NCI-H226 (cell line): Measurements from ENCODE around the gene MT1HL1.
"Not testable (repeated sequence)": the region's sequence is repeated elsewhere in the genome, so short reads cannot be mapped to it uniquely, and the experiment has no call there.

Source experiments
- DNase-seq: peaks from one replicate; pipeline ENCODE4 v3.0.0-alpha.2; 2015

MT1HL1 gene

DNA sequence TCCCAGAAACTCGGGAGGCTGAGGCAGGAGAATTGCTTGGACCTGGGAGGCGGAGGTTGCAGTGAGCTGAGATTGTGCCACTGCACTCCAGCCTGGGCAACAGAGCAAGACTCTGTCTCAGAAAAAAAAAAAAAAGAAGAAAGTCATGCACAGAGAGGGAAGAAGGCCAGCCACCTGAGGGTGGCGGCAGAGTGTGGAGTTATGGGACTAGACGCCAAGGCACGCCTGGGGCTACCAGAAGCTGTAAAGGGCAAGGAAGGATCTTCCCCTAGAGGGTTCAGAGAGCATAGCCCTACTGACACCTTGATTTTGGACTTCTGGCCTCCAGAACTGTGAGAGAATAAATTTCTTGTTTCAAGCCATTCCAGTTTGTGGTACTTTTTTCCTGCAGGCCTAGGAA lies 30.2 kb downstream of the MT1HL1 start:
- not testable (repeated sequence) for DNase-seq

GRCh38 chr1:236966636-236967035 lies 37.6 kb downstream of the MT1HL1 start:
- no peak for DNase-seq

- no peak for DNase-seq
Measured at GRCh38 chr1:236963920-236964319, 40.3 kb downstream of the MT1HL1 start.

DNA sequence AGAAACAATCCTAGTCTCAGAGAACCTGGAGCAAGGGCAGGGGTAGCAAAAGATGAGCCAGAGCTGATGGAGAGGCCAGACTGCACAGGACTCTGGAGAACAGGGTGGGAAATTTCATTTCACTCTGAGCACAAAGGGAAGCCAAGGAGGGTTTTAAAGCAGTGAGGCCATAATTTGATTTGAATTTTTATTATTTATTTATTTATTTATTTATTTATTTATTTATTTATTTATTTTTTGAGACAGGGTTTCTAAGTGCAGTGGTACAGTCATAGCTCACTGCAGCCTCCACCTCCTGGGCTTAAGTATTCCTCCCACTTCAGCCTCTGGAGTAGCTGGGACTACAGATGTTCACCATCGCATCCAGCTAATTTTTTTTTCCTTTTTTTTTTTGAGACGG lies 45.1 kb downstream of the MT1HL1 start:
- no peak for DNase-seq

GRCh38 chr1:236957235-236957634 lies 47.0 kb downstream of the MT1HL1 start:
- DNase-seq = no peak
